HG03460 (cell line): Measurements from ENCODE around the gene PIK3C2B.

Experiments
- ATAC-seq: cut with Tn5 transposase; IDR thresholded peaks from one replicate; pipeline ENCODE4 v1.9.1; 2021; ENCODE audit not compliant: unreplicated experiment

The PIK3C2B gene

DNA sequence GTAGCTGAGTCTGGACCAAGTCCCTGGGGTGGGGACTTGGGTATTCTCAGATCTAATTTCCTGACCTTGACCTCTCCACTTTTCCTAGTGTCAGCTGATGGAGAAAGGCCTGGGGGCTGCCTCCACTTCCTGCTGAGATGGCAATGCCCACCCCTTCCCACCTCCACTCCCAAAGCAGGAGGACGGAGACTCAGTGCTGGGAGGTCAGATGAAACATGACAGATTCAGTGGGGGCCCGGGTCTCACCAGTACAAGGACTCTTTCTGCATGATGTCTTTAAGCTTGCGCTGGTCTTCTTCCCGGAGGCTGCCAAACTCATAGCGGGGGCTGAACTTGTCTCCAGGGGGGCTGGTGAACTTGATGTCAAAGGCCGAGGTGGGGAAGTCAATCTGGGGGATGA is 47.4 kb downstream of the PIK3C2B start:
- ATAC-seq = no peak

DNA sequence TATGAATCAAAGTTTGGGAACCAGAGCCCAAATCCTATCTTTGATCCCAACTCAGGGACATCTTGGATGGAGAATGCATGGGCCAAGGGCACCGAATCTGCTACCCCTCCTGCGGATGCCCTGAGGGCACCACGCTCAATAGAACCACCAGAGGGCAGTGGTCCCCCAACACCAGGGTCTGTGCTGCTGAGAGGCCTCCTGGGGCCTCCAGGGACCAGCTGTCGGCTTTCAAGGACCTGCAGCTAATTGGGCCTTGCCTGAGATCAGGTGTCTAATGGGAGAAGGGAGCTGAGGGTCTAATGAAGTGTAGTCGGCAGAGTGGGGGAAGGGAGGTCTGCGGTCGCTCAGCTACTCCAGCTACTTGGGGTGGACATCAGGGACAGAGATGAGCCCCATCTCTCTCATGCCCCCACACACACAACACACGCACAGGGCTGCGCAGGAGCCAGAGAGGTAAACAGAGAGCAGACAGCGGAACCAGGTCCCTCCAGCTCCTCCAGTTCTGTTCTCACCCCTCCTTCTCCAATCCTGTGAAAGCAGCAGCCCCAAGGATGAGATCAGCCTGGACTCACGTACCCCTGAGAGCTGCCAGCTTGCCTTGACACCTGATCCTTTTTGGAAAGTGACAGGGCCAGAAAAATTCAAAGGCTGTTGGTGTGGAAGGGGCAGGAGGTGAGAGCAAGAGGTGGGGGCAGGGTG is 48.0 kb downstream of the PIK3C2B start:
- ATAC-seq = peak; percentile 70

DNA sequence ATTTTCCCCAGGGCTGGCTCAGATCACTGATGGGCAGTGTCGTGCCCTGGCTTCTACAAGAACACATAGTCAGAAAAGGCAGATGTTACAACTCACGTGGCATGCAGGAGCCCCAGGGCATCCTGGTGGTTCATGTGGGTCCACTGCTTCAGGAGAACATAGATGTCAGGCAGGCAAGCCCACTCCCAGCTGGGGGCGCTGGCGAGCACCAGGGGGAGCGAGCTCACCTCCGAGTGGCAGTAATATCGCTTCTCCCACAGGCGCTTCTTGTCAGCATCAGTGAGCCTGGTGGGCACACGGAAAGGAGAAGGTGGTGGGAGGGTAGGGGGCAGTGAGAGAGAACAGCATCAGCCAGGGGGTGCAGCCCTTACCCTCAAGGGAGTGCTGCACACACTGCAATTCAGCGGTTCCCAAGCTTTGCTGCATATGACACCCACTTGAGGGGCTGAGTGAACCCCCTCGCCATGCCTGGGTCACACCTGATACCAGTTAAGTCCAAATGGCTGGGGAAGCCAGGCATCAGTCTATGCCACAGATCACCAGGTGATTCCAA is 48.7 kb downstream of the PIK3C2B start:
- no peak for ATAC-seq
